GM04503 (cell line): Measurements from ENCODE around the gene LY86.
"Not testable (repeated sequence)": the region's sequence is repeated elsewhere in the genome, so short reads cannot be mapped to it uniquely, and the experiment has no call there.

Experiments
- DNase-seq: peaks from one replicate; pipeline ENCODE4 v3.0.0-alpha.2; 2012; ENCODE audit warnings: low read depth

Gene LY86

GRCh38 chr6:6654599-6655575 lies 66.4 kb downstream of the LY86 start:
- no peak for DNase-seq

DNA sequence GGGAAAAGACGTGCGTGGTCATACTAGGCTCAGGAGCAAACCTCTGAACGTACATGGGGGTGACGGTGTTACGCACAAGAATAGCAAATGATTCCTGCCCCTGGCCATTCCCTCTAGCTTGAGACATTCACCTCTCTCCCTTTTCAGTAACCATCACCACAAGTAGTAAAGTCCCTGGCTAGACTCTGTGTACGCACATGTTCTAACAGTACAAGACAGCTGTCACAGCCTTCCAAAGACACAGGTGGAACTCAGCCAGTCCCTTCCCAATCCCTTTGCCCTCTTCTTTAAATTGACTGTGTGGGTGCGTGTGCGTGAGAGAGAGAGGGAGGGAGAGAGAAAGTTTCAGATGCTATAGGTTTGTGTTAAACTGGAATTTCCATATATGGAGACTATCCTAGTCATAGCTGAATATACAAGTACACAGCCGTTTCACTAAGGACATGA lies 67.3 kb downstream of the LY86 start:
- no peak for DNase-seq

GRCh38 chr6:6656287-6656686 lies 67.8 kb downstream of the LY86 start:
- DNase-seq = no peak

GRCh38 chr6:6657085-6657819 lies 68.7 kb downstream of the LY86 start:
- no peak for DNase-seq

DNA sequence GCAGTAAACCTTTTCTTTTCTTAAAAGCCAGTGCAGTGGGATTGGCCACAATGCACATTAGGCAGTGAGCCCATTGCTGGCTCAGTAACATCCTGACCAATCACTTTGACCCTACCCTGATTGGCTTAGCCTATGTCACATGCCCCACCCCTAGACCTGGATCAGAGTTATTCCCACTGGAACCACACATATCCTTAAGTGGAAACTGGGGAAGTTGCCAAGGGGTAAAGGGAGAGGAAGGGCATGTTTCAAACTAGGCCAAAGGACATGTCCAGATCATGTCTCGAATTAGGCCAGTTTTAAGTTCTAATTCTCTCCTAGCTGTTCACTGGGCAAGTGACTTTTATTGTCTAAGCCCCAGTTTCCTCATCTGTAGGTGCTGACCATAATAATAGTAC lies 69.3 kb downstream of the LY86 start:
- DNase-seq = no peak

DNA sequence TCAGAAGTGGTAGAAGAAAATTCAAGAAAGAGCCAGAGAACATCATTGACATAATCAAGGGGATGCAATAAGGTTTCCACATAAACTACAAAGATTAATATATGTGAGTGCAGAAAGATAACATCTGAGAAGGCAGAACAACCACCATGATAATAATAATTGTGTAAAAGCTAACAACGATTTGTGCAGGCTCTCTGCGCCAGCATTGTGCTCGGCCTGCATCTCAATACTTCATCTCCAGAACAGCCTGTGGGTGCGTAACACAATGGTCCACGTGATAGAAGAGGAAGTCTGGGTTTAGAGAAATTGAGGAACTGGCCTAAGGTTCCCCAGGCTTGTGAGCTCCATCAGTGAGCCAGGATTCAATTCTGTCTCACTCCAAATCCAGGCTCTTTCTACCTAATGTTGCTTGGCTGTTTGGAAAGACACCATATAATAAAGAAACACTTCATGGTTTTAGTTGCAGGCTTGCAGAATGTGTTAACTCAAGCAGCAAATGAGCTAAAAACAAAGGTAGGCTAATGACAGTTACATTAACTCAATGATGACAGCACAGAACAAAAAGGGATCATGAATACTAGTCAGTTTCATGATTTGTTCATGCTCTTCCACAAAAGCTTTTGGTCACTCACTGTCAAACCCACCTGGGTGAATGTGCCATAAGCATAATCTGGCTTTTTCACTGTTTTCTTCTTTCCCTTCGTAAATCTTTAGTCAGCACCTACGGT lies 71.2 kb downstream of the LY86 start:
- DNase-seq = no peak

- no peak for DNase-seq
These were observed 72.0 kb downstream of the LY86 start for GRCh38 chr6:6660339-6661045.

DNA sequence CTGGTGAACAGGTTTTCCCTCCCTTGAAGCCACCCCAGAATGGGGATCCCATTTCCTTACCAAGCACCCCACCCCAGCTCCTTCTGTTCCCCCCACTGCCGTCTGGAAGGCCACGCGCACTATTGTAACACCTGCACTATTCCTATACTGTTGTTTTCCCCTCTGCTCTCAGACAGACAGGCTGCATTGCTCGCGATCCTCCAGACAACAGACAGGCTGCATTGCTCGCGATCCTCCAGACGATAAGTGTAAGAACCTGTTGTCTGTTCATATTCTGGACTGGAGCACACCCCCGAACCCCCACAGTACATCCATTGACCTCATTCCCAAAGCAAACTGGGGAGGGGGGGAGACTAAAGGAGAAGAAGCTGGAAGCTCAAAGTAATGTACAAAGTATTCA lies 72.7 kb downstream of the LY86 start:
- no peak for DNase-seq

- DNase-seq = no peak
These were observed 73.2 kb downstream of the LY86 start for GRCh38 chr6:6661684-6662083.

- DNase-seq = no peak
These were observed 75.1 kb downstream of the LY86 start for GRCh38 chr6:6663421-6664135.

- no peak for DNase-seq
These were observed 77.2 kb downstream of the LY86 start for GRCh38 chr6:6665555-6666243.

DNA sequence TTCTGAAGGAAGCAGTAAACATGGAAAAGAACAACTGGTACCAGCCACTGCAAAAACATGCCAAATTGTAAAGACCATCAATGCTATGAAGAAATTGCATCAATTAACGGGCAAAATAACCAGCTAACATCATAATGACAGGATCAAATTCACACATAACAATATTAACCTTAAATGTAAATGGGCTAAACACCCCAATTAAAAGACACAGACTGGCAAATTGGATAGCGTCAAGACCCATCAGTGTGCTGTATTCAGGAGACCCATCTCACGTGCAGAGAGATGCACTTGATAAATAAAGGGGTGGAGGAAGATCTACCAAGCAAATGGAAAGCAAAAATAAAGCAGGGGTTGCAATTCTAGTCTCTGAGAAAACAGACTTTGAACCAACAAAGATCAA lies 81.6 kb downstream of the LY86 start:
- DNase-seq = not testable (repeated sequence)

- no peak for DNase-seq
These were observed 86.4 kb downstream of the LY86 start for GRCh38 chr6:6674872-6675271.

- DNase-seq = no peak
These were observed 88.5 kb downstream of the LY86 start for GRCh38 chr6:6676910-6677441.

- no peak for DNase-seq
These were observed 89.7 kb downstream of the LY86 start for GRCh38 chr6:6678185-6678671.

GRCh38 chr6:6678811-6679210 lies 90.3 kb downstream of the LY86 start:
- no peak for DNase-seq

GRCh38 chr6:6679633-6680032 lies 91.1 kb downstream of the LY86 start:
- no peak for DNase-seq

DNA sequence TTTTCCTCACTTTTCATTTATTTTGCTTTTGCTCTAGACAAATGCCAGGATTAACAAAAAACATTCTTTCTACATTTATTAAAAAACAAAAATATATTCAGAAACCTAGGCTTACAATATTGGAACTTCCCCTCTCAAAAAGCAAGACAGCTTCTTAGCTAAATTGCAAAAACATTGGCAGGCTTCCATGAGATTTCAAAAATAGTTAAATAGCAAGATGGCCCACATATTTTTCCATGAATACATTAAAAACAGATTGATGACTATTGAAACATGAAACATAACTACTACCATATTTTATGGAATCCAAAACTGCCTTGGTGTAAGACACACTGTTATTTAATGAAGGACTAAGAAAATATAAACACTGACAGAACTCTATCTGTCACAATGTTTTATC lies 92.0 kb downstream of the LY86 start:
- DNase-seq = no peak

GRCh38 chr6:6681075-6681849 lies 92.7 kb downstream of the LY86 start:
- no peak for DNase-seq
